H1 (cell line): Measurements from ENCODE around the gene PITPNM1. TPM values are rescaled to one million over a fixed set of nuclear protein-coding genes. Genes with fewer than 3 reads are reported as not detected.

Experiments
- BCL11A ChIP-seq, 2 experiments: IDR thresholded peaks; one replicate each; pipeline ENCODE4 v1.6.1; 2011; ENCODE audit warnings: low read depth in 2 of 2, low read length in 2 of 2, mild to moderate bottlenecking in 2 of 2
- JUN ChIP-seq: IDR thresholded peaks from 2 replicates; pipeline ENCODE4 v1.6.1; 2011; ENCODE audit warnings: low read depth, mild to moderate bottlenecking, improper control_type of control experiment, low read length
- PHF8 ChIP-seq: fragments of 200-600 bp; sonication (generic); conservative IDR thresholded peaks from 2 replicates; pipeline ENCODE4 v1.7.1; 2012; ENCODE audit warnings: low read depth, mild to moderate bottlenecking, inconsistent platforms, low read length, moderate library complexity
- polyA plus RNA-seq, 7 experiments: library from polyadenylated mRNA; depleted of rRNA in 3 of 7; stranded (reverse) in 5 of 7; unstranded in 2 of 7; fragments of >200 nt in 5 of 7; fragments of 200-250 nt in 2 of 7; gene quantifications; 1 replicate in 5 of 7; 2 replicates in 1 of 7; 4 replicates in 1 of 7; pipeline versions ENCODE4 v1.2.1 to v1.2.3, GENCODE V29; 2011 to 2013; ENCODE audit warnings: missing spikeins in 2 of 7, mixed read lengths in 2 of 7
- total RNA-seq: library from RNA; stranded (reverse); fragmentation: NEBNext Ultra II Directional; extraction: Animal tissue kit (Norgen Biotek cat#: 25700); gene quantifications from 2 replicates; pipeline ENCODE4 v1.2.1, GENCODE V29; 2021

The PITPNM1 gene
- total and polyA plus RNA-seq, 2 of the 8 experiments (the other 6 are each of a cell fraction or from before 2014, with no cell fraction given) = 27.2 to 52.7 TPM

- TF ChIP-seq JUN (no peak), BCL11A (IDR thresholded peaks at IDR 0.05; ENCODE audit: low read depth in 2 of 2, low read length in 2 of 2) (no peak), PHF8 (no peak)
Measured at GRCh38 chr11:67517784-67518552, 12.8 kb upstream of the PITPNM1 start (continued).
